ENCODE data around the gene SKAP1. TPM values are rescaled to one million over a fixed set of nuclear protein-coding genes. Genes with fewer than 3 reads are reported as not detected.

SKAP1 gene
- total and polyA plus RNA-seq, 2 experiments from 2014 or later = 0.27 TPM; not detected in 1

DNA sequence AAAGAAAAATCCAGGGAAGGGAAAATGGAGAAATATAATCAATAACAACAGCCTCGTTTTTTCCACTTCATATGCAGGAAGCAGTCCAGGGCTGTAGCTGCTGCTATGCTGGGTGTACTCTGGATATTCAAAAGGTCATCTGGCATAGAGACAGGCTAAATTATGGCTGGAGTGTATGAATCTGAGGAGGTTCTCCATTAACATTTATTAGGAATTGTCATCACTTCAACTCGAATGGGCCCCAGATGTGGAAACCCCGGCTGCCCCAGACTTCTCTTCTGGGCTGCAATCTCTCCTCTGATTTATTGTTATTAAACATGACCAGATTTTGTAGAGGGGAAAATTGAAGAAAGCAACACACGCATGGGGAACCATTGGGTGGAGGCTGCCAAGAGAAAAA is 33.5 kb upstream of the SKAP1 start:
- peaks cover 18% of the 10 kb centered on the region; the same call in 1 of the 2 replicates for H3K27me3 ChIP-seq (ENCODE audit: insufficient read depth)
- H3K4me1 Mint-ChIP-seq = peaks cover 10% of the 10 kb centered on the region
- H3K36me3 Mint-ChIP-seq (ENCODE audit: low read depth) = no peaks in the 10 kb centered on the region
- H3K4me3 ChIP-seq = no peak overlapping the region
- no peak for DNase-seq (ENCODE audit: low spot score)
- TF ChIP-seq NANOG (IDR thresholded peaks at IDR 0.05; ENCODE audit: borderline replicate concordance) = no peak
- TF ChIP-seq, protein P1, sequence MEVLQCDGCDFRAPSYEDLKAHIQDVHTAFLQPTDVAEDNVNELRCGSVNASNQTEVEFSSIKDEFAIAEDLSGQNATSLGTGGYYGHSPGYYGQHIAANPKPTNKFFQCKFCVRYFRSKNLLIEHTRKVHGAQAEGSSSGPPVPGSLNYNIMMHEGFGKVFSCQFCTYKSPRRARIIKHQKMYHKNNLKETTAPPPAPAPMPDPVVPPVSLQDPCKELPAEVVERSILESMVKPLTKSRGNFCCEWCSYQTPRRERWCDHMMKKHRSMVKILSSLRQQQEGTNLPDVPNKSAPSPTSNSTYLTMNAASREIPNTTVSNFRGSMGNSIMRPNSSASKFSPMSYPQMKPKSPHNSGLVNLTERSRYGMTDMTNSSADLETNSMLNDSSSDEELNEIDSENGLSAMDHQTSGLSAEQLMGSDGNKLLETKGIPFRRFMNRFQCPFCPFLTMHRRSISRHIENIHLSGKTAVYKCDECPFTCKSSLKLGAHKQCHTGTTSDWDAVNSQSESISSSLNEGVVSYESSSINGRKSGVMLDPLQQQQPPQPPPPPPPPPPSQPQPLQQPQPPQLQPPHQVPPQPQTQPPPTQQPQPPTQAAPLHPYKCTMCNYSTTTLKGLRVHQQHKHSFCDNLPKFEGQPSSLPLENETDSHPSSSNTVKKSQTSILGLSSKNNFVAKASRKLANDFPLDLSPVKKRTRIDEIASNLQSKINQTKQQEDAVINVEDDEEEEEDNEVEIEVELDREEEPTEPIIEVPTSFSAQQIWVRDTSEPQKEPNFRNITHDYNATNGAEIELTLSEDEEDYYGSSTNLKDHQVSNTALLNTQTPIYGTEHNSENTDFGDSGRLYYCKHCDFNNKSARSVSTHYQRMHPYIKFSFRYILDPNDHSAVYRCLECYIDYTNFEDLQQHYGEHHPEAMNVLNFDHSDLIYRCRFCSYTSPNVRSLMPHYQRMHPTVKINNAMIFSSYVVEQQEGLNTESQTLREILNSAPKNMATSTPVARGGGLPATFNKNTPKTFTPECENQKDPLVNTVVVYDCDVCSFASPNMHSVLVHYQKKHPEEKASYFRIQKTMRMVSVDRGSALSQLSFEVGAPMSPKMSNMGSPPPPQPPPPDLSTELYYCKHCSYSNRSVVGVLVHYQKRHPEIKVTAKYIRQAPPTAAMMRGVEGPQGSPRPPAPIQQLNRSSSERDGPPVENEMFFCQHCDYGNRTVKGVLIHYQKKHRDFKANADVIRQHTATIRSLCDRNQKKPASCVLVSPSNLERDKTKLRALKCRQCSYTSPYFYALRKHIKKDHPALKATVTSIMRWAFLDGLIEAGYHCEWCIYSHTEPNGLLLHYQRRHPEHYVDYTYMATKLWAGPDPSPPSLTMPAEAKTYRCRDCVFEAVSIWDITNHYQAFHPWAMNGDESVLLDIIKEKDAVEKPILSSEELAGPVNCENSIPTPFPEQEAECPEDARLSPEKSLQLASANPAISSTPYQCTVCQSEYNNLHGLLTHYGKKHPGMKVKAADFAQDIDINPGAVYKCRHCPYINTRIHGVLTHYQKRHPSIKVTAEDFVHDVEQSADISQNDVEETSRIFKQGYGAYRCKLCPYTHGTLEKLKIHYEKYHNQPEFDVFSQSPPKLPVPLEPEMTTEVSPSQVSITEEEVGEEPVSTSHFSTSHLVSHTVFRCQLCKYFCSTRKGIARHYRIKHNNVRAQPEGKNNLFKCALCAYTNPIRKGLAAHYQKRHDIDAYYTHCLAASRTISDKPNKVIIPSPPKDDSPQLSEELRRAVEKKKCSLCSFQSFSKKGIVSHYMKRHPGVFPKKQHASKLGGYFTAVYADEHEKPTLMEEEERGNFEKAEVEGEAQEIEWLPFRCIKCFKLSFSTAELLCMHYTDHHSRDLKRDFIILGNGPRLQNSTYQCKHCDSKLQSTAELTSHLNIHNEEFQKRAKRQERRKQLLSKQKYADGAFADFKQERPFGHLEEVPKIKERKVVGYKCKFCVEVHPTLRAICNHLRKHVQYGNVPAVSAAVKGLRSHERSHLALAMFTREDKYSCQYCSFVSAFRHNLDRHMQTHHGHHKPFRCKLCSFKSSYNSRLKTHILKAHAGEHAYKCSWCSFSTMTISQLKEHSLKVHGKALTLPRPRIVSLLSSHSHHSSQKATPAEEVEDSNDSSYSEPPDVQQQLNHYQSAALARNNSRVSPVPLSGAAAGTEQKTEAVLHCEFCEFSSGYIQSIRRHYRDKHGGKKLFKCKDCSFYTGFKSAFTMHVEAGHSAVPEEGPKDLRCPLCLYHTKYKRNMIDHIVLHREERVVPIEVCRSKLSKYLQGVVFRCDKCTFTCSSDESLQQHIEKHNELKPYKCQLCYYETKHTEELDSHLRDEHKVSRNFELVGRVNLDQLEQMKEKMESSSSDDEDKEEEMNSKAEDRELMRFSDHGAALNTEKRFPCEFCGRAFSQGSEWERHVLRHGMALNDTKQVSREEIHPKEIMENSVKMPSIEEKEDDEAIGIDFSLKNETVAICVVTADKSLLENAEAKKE (CRISPR knock-in tag; IDR thresholded peaks at IDR 0.05) = no peak
- no peak for TF ChIP-seq EZH2 (IDR thresholded peaks at IDR 0.05; ENCODE audit: low read depth, unreplicated experiment)
- TF ChIP-seq, protein P2, sequence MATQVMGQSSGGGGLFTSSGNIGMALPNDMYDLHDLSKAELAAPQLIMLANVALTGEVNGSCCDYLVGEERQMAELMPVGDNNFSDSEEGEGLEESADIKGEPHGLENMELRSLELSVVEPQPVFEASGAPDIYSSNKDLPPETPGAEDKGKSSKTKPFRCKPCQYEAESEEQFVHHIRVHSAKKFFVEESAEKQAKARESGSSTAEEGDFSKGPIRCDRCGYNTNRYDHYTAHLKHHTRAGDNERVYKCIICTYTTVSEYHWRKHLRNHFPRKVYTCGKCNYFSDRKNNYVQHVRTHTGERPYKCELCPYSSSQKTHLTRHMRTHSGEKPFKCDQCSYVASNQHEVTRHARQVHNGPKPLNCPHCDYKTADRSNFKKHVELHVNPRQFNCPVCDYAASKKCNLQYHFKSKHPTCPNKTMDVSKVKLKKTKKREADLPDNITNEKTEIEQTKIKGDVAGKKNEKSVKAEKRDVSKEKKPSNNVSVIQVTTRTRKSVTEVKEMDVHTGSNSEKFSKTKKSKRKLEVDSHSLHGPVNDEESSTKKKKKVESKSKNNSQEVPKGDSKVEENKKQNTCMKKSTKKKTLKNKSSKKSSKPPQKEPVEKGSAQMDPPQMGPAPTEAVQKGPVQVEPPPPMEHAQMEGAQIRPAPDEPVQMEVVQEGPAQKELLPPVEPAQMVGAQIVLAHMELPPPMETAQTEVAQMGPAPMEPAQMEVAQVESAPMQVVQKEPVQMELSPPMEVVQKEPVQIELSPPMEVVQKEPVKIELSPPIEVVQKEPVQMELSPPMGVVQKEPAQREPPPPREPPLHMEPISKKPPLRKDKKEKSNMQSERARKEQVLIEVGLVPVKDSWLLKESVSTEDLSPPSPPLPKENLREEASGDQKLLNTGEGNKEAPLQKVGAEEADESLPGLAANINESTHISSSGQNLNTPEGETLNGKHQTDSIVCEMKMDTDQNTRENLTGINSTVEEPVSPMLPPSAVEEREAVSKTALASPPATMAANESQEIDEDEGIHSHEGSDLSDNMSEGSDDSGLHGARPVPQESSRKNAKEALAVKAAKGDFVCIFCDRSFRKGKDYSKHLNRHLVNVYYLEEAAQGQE (IDR thresholded peaks at IDR 0.05; ENCODE audit: unreplicated experiment) = no peak
- no peak for TF ChIP-seq ZNF331 (CRISPR knock-in tag; IDR thresholded peaks at IDR 0.05; ENCODE audit: low read depth)
- TF ChIP-seq, protein P3, sequence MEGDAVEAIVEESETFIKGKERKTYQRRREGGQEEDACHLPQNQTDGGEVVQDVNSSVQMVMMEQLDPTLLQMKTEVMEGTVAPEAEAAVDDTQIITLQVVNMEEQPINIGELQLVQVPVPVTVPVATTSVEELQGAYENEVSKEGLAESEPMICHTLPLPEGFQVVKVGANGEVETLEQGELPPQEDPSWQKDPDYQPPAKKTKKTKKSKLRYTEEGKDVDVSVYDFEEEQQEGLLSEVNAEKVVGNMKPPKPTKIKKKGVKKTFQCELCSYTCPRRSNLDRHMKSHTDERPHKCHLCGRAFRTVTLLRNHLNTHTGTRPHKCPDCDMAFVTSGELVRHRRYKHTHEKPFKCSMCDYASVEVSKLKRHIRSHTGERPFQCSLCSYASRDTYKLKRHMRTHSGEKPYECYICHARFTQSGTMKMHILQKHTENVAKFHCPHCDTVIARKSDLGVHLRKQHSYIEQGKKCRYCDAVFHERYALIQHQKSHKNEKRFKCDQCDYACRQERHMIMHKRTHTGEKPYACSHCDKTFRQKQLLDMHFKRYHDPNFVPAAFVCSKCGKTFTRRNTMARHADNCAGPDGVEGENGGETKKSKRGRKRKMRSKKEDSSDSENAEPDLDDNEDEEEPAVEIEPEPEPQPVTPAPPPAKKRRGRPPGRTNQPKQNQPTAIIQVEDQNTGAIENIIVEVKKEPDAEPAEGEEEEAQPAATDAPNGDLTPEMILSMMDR (conservative IDR thresholded peaks at IDR 0.05; ENCODE audit: low read depth in 2 of 2) = no peak
- TF ChIP-seq JUNB (IDR thresholded peaks at IDR 0.05; ENCODE audit: unreplicated experiment) = no peak
- TF ChIP-seq STAT1 (IDR thresholded peaks at IDR 0.05; ENCODE audit: unreplicated experiment) = no peak
- no peak for TF ChIP-seq POLR2AphosphoS5 (IDR thresholded peaks at IDR 0.05; ENCODE audit: low read depth)
- TF ChIP-seq EZH2phosphoT487 (IDR thresholded peaks at IDR 0.05; ENCODE audit: unreplicated experiment) = no peak
- no peak for TF ChIP-seq ZNF114 (CRISPR knock-in tag; IDR thresholded peaks at IDR 0.05)
- TF ChIP-seq, protein P4, sequence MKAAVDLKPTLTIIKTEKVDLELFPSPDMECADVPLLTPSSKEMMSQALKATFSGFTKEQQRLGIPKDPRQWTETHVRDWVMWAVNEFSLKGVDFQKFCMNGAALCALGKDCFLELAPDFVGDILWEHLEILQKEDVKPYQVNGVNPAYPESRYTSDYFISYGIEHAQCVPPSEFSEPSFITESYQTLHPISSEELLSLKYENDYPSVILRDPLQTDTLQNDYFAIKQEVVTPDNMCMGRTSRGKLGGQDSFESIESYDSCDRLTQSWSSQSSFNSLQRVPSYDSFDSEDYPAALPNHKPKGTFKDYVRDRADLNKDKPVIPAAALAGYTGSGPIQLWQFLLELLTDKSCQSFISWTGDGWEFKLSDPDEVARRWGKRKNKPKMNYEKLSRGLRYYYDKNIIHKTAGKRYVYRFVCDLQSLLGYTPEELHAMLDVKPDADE (IDR thresholded peaks at IDR 0.05) = no peak
- no peak overlapping the region for H2AFZ ChIP-seq
- no peak overlapping the region for H3K4me2 ChIP-seq
- H3K27me3 Mint-ChIP-seq (ENCODE audit: insufficient read depth, low read depth, poor library complexity) = peaks cover 5% of the 10 kb centered on the region
- no peak for ATAC-seq
- no peaks in the 10 kb centered on the region; the same call in 2 of the 3 replicates for H3K9me3 Mint-ChIP-seq
- no peaks in the 10 kb centered on the region for H3K9me2 ChIP-seq (ENCODE audit: insufficient read depth)
- no peak overlapping the region for H3K4me3 Mint-ChIP-seq
- no peaks in the 10 kb centered on the region for H3K36me3 ChIP-seq (ENCODE audit: insufficient read depth)
- no peak overlapping the region for H3K27ac Mint-ChIP-seq
- peaks cover 11% of the 10 kb centered on the region for H3K4me1 ChIP-seq (ENCODE audit: insufficient read depth)
- no peaks in the 10 kb centered on the region for H4K20me1 ChIP-seq (replicated peaks; ENCODE audit: insufficient read depth)
- H3F3A ChIP-seq (replicated peaks; ENCODE audit: low read depth) = no peaks in the 10 kb centered on the region
- no peak overlapping the region for H3K27ac ChIP-seq (ENCODE audit: low read depth)
- H3K79me2 ChIP-seq (replicated peaks; ENCODE audit: insufficient read depth) = no peaks in the 10 kb centered on the region

Data from GM23338 (cell line).